ENCODE data around the gene PEMT. TPM values are rescaled to one million over a fixed set of nuclear protein-coding genes. Genes with fewer than 3 reads are reported as not detected.

PEMT gene
- total RNA-seq, 1 experiment from 2014 or later: 53.1 TPM

- TF ChIP-seq ZNF138 (CRISPR knock-in tag; conservative IDR thresholded peaks at IDR 0.05) (no peak), ELF4 (CRISPR knock-in tag; IDR thresholded peaks at IDR 0.05; ENCODE audit: low read depth) (no peak), STAT6 (CRISPR knock-in tag; conservative IDR thresholded peaks at IDR 0.05; ENCODE audit: low read depth) (no peak)
These were observed 95.1 kb downstream of the PEMT start, which contains the start of gene RASD1 (continued) for GRCh38 chr17:17496189-17497064.

GRCh38 chr17:17495536-17496188, 95.8 kb downstream of the PEMT start:
- Mint-ChIP-seq H3K36me3 (peaks cover 6% of the 10 kb centered on the region), H3K4me3 (peak overlapping the region; percentile 81), H3K27me3 (ENCODE audit: low read depth) (peaks cover 29% of the 10 kb centered on the region), H3K9me3 (no peaks in the 10 kb centered on the region), H3K4me1 (peaks cover 41% of the 10 kb centered on the region), H3K27ac (no peak overlapping the region)
- POLR2A ChIA-PET: interaction anchor here (0.7 to 2.1 kb wide), 5 partner anchors 28 to 255 kb away, joined by 3 to 7 read pairs (median 3); partner anchors contain the start of gene PEMT
- DNase-seq (ENCODE audit: low spot score): peak; percentile 53
- CTCF ChIA-PET: interaction anchor here (0.9 to 3.9 kb wide), 37 partner anchors 11 to 477 kb away, joined by 3 to 108 read pairs (median 10); partner anchors contain the start of genes DRC3 and TOM1L2
- 0 out of 2 replicates have a peak, but pooled peaks have one; percentile 0 for ATAC-seq
- TF ChIP-seq CREB1 (CRISPR knock-in tag; IDR thresholded peaks at IDR 0.05): no peak
- TF ChIP-seq RORB (CRISPR knock-in tag; IDR thresholded peaks at IDR 0.05): no peak
- TF ChIP-seq ZNF232 (CRISPR knock-in tag; IDR thresholded peaks at IDR 0.05): peak; percentile 49; the same call in 1 of the 2 replicates
- TF ChIP-seq JUN (CRISPR knock-in tag; IDR thresholded peaks at IDR 0.05): peak; percentile 88; the same call in 1 of the 2 replicates
- TF ChIP-seq, protein P1, sequence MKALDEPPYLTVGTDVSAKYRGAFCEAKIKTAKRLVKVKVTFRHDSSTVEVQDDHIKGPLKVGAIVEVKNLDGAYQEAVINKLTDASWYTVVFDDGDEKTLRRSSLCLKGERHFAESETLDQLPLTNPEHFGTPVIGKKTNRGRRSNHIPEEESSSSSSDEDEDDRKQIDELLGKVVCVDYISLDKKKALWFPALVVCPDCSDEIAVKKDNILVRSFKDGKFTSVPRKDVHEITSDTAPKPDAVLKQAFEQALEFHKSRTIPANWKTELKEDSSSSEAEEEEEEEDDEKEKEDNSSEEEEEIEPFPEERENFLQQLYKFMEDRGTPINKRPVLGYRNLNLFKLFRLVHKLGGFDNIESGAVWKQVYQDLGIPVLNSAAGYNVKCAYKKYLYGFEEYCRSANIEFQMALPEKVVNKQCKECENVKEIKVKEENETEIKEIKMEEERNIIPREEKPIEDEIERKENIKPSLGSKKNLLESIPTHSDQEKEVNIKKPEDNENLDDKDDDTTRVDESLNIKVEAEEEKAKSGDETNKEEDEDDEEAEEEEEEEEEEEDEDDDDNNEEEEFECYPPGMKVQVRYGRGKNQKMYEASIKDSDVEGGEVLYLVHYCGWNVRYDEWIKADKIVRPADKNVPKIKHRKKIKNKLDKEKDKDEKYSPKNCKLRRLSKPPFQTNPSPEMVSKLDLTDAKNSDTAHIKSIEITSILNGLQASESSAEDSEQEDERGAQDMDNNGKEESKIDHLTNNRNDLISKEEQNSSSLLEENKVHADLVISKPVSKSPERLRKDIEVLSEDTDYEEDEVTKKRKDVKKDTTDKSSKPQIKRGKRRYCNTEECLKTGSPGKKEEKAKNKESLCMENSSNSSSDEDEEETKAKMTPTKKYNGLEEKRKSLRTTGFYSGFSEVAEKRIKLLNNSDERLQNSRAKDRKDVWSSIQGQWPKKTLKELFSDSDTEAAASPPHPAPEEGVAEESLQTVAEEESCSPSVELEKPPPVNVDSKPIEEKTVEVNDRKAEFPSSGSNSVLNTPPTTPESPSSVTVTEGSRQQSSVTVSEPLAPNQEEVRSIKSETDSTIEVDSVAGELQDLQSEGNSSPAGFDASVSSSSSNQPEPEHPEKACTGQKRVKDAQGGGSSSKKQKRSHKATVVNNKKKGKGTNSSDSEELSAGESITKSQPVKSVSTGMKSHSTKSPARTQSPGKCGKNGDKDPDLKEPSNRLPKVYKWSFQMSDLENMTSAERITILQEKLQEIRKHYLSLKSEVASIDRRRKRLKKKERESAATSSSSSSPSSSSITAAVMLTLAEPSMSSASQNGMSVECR (CRISPR knock-in tag; IDR thresholded peaks at IDR 0.05; ENCODE audit: borderline replicate concordance): peak; percentile 65
- no peak for TF ChIP-seq ZNF396 (CRISPR knock-in tag; IDR thresholded peaks at IDR 0.05; ENCODE audit: borderline replicate concordance)
- no peak for TF ChIP-seq USF2 (CRISPR knock-in tag; IDR thresholded peaks at IDR 0.05)
- TF ChIP-seq, protein P2, sequence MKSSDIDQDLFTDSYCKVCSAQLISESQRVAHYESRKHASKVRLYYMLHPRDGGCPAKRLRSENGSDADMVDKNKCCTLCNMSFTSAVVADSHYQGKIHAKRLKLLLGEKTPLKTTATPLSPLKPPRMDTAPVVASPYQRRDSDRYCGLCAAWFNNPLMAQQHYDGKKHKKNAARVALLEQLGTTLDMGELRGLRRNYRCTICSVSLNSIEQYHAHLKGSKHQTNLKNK (CRISPR knock-in tag; IDR thresholded peaks at IDR 0.05): no peak
- TF ChIP-seq AR (CRISPR knock-in tag; IDR thresholded peaks at IDR 0.05): no peak
- no peak for TF ChIP-seq ZNF281 (CRISPR knock-in tag; IDR thresholded peaks at IDR 0.05)
- no peak for TF ChIP-seq NR1H2 (CRISPR knock-in tag; IDR thresholded peaks at IDR 0.05)
- TF ChIP-seq, protein P3, sequence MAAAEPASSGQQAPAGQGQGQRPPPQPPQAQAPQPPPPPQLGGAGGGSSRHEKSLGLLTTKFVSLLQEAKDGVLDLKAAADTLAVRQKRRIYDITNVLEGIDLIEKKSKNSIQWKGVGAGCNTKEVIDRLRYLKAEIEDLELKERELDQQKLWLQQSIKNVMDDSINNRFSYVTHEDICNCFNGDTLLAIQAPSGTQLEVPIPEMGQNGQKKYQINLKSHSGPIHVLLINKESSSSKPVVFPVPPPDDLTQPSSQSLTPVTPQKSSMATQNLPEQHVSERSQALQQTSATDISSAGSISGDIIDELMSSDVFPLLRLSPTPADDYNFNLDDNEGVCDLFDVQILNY (CRISPR knock-in tag; IDR thresholded peaks at IDR 0.05): no peak; the same call in 1 of the 2 replicates
- TF ChIP-seq TEAD1 (CRISPR knock-in tag; IDR thresholded peaks at IDR 0.05): peak; percentile 64
- TF ChIP-seq GABPB1 (CRISPR knock-in tag; IDR thresholded peaks at IDR 0.05): no peak

Measured in WTC11 (cell line).